NCI-H748 treated with DMSO at 0.1 percent for 48 hours (cell line): ENCODE data around the gene BCO1.

Experiments
- DNase-seq: peaks from one replicate; lab custom pipeline; 2025; lab: John Stamatoyannopoulos, UW

Gene BCO1

GRCh38 chr16:81232740-81233367 is 5.6 kb upstream of the BCO1 start:
- DNase-seq = no peak

- no peak for DNase-seq
These were observed 1.2 kb upstream of the BCO1 start for GRCh38 chr16:81237282-81237681.

- DNase-seq = no peak
These were observed 570 bp upstream of the BCO1 start for GRCh38 chr16:81237942-81238295.

- no peak for DNase-seq
These were observed 1.1 kb downstream of the BCO1 start for GRCh38 chr16:81239367-81240121.

GRCh38 chr16:81241706-81242105 is 3.2 kb downstream of the BCO1 start:
- no peak for DNase-seq

GRCh38 chr16:81242977-81243618 is 4.6 kb downstream of the BCO1 start:
- no peak for DNase-seq

- no peak for DNase-seq
These were observed 5.5 kb downstream of the BCO1 start for GRCh38 chr16:81243942-81244341.

GRCh38 chr16:81251871-81252270 is 13.4 kb downstream of the BCO1 start:
- no peak for DNase-seq

GRCh38 chr16:81253141-81253540 is 14.7 kb downstream of the BCO1 start:
- DNase-seq = no peak

- DNase-seq = no peak
These were observed 16.5 kb downstream of the BCO1 start for GRCh38 chr16:81254922-81255526.

GRCh38 chr16:81259916-81260315 is 21.4 kb downstream of the BCO1 start:
- DNase-seq = no peak

- DNase-seq = no peak
These were observed 22.7 kb downstream of the BCO1 start for GRCh38 chr16:81261049-81261648.

GRCh38 chr16:81263470-81264220 is 25.2 kb downstream of the BCO1 start:
- no peak for DNase-seq

GRCh38 chr16:81264386-81264785 is 25.9 kb downstream of the BCO1 start:
- DNase-seq = no peak

GRCh38 chr16:81265052-81265451 is 26.6 kb downstream of the BCO1 start:
- no peak for DNase-seq

- no peak for DNase-seq
These were observed 27.4 kb downstream of the BCO1 start for GRCh38 chr16:81265658-81266451.

- DNase-seq = no peak
These were observed 28.2 kb downstream of the BCO1 start for GRCh38 chr16:81266680-81267095.

- DNase-seq = no peak
These were observed 30.0 kb downstream of the BCO1 start for GRCh38 chr16:81268509-81268908.

GRCh38 chr16:81273223-81273950 is 34.9 kb downstream of the BCO1 start:
- no peak for DNase-seq

- no peak for DNase-seq
These were observed 36.6 kb downstream of the BCO1 start for GRCh38 chr16:81275064-81275532.
